Measurements from ENCODE around the gene PXDC1.

PXDC1 gene

DNA sequence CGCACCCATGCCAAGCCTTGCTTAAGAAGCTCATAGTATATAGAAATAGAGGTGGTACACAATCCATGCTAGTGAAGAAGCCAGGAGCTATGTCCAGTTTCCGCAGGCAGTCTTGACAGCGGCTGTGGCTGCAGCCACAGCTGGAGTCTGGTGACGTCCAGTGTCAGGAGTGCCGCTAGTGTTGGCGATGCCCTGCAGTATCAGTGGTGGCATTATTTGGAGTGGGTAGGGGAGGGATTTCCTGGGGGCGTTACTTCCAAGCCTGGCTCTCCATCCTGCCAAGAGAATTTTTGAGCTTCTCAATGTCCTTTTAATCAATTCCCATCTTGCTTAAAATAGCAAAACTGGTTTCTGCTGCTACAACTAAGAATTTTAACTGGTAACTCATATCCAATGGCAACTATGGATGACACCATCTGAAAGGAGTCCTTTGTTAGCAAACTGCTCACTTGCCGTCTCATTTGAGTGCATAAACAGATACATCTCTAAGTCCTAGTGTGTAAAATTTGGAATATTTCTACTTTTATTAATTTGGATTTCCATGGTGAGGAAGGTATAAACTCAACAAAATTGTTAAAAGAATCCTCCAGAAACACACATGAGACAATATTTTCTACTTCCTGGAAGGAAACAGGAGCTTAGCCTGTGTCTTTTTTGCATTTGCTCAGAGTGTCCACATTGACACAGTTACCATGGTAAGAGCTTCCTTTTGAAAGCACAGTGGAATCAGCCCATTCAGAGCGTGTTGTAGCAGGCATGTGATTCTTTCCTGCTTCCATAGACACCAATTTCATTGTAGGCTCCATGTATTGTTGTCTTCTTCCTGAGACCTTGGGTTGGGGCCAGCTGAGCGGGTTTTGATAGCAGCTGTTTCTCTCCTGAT is 44.6 kb upstream of the PXDC1 start:
- no peak for DNase-seq (ENCODE audit: low spot score)
- no peaks in the 10 kb centered on the region for H3K79me1 ChIP-seq (ENCODE audit: low read depth, low read length)
- no peak overlapping the region for H3K27ac ChIP-seq (replicated peaks; ENCODE audit: low read length)
- no peak overlapping the region for H3K18ac ChIP-seq (ENCODE audit: low read length)
- H3K23ac ChIP-seq (ENCODE audit: low read depth, low read length, poor library complexity) = no peak overlapping the region
- no peaks in the 10 kb centered on the region for H3K36me3 ChIP-seq (replicated peaks in 1 of 2; ENCODE audit: control insufficient read depth in 2 of 2, insufficient read depth in 2 of 2, low read length in 2 of 2)
- H4K8ac ChIP-seq (ENCODE audit: low read depth, low read length) = no peak overlapping the region
- no peak overlapping the region for H3K4me2 ChIP-seq (ENCODE audit: insufficient read depth, low read length, poor library complexity, severe bottlenecking)
- no peak overlapping the region for H2BK15ac ChIP-seq (ENCODE audit: low read length)
- H2AFZ ChIP-seq (ENCODE audit: low read length) = peak overlapping the region; percentile 59
- H2BK12ac ChIP-seq (ENCODE audit: low read length) = no peak overlapping the region
- H3K9ac ChIP-seq (ENCODE audit: low read depth, low read length, poor library complexity) = no peak overlapping the region
- WGBS, 2 donors (ENCODE audit: extremely low coverage in 2 of 2, insufficient read length in 2 of 2, insufficient replicate concordance in 1 of 2) = no CpG with 5 or more reads among the region's 10 CpGs
- H3K4me1 ChIP-seq (ENCODE audit: control insufficient read depth in 2 of 2, insufficient read depth in 1 of 2, low read depth in 1 of 2, low read length in 2 of 2) = peaks cover 10 to 42% of the 10 kb centered on the region in 2 donors
- no peak overlapping the region for H2AK5ac ChIP-seq (ENCODE audit: low read depth, low read length)
- no peak overlapping the region for H2BK120ac ChIP-seq (ENCODE audit: low read depth, low read length)
- no peak overlapping the region for H3K4me3 ChIP-seq (ENCODE audit: low read length in 2 of 2)
- no peak overlapping the region for H3K4ac ChIP-seq (ENCODE audit: low read length)
- no peaks in the 10 kb centered on the region for H3K9me3 ChIP-seq (replicated peaks in 1 of 2; ENCODE audit: control insufficient read depth in 2 of 2, insufficient read depth in 1 of 2, low read depth in 1 of 2, low read length in 2 of 2)
- peaks cover 0 to 1% (median 0%) of the 10 kb centered on the region in 3 experiments for H3K27me3 ChIP-seq (ENCODE audit: control insufficient read depth in 3 of 3, insufficient read depth in 3 of 3, low read depth in 1 of 3, low read length in 3 of 3)
- no peak overlapping the region for H2BK5ac ChIP-seq (ENCODE audit: low read length)
- H3K14ac ChIP-seq (ENCODE audit: low read length) = no peak overlapping the region
- no peak overlapping the region for H4K91ac ChIP-seq (ENCODE audit: low read depth, low read length, poor library complexity)

- Histone ChIP-seq H3K27me3 (ENCODE audit: control insufficient read depth in 3 of 3, insufficient read depth in 3 of 3, low read depth in 1 of 3, low read length in 3 of 3) (no peaks in the 10 kb centered on the region), H4K91ac (ENCODE audit: low read depth, low read length, poor library complexity) (no peak overlapping the region), H2BK120ac (ENCODE audit: low read depth, low read length) (no peak overlapping the region), H3K9me3 (replicated peaks in 1 of 2; ENCODE audit: control insufficient read depth in 2 of 2, insufficient read depth in 1 of 2, low read depth in 1 of 2, low read length in 2 of 2) (no peaks in the 10 kb centered on the region), H3K4me3 (ENCODE audit: low read length in 2 of 2) (no peak overlapping the region), H3K18ac (ENCODE audit: low read length) (no peak overlapping the region), H3K14ac (ENCODE audit: low read length) (no peak overlapping the region), H3K23ac (ENCODE audit: low read depth, low read length, poor library complexity) (no peak overlapping the region), H3K4me1 (ENCODE audit: control insufficient read depth in 2 of 2, insufficient read depth in 1 of 2, low read depth in 1 of 2, low read length in 2 of 2) (peaks cover 9 to 38% of the 10 kb centered on the region in 2 donors), H2AFZ (ENCODE audit: low read length) (peak overlapping the region; percentile 67), H2BK15ac (ENCODE audit: low read length) (no peak overlapping the region), H2BK12ac (ENCODE audit: low read length) (no peak overlapping the region), H4K8ac (ENCODE audit: low read depth, low read length) (no peak overlapping the region), H3K4me2 (ENCODE audit: insufficient read depth, low read length, poor library complexity, severe bottlenecking) (no peak overlapping the region), H2BK5ac (ENCODE audit: low read length) (no peak overlapping the region), H3K36me3 (replicated peaks in 1 of 2; ENCODE audit: control insufficient read depth in 2 of 2, insufficient read depth in 2 of 2, low read length in 2 of 2) (no peaks in the 10 kb centered on the region), H3K79me1 (ENCODE audit: low read depth, low read length) (no peaks in the 10 kb centered on the region), H3K4ac (ENCODE audit: low read length) (no peak overlapping the region), H2AK5ac (ENCODE audit: low read depth, low read length) (no peak overlapping the region), H3K9ac (ENCODE audit: low read depth, low read length, poor library complexity) (no peak overlapping the region), H3K27ac (replicated peaks; ENCODE audit: low read length) (no peak overlapping the region)
- DNase-seq (ENCODE audit: low spot score) = no peak
Measured at GRCh38 chr6:3794092-3794491, 42.6 kb upstream of the PXDC1 start.

GRCh38 chr6:3793545-3793944 is 42.0 kb upstream of the PXDC1 start:
- no peaks in the 10 kb centered on the region for H3K36me3 ChIP-seq (replicated peaks in 1 of 2; ENCODE audit: control insufficient read depth in 2 of 2, insufficient read depth in 2 of 2, low read length in 2 of 2)
- H3K9me3 ChIP-seq (replicated peaks in 1 of 2; ENCODE audit: control insufficient read depth in 2 of 2, insufficient read depth in 1 of 2, low read depth in 1 of 2, low read length in 2 of 2) = no peaks in the 10 kb centered on the region
- no peak overlapping the region for H2BK15ac ChIP-seq (ENCODE audit: low read length)
- no peak overlapping the region for H3K4ac ChIP-seq (ENCODE audit: low read length)
- no peak overlapping the region for H3K9ac ChIP-seq (ENCODE audit: low read depth, low read length, poor library complexity)
- H3K4me2 ChIP-seq (ENCODE audit: insufficient read depth, low read length, poor library complexity, severe bottlenecking) = no peak overlapping the region
- H2BK12ac ChIP-seq (ENCODE audit: low read length) = no peak overlapping the region
- H3K14ac ChIP-seq (ENCODE audit: low read length) = no peak overlapping the region
- H2BK5ac ChIP-seq (ENCODE audit: low read length) = no peak overlapping the region
- H3K4me3 ChIP-seq (ENCODE audit: low read length in 2 of 2) = no peak overlapping the region
- no peak for DNase-seq (ENCODE audit: low spot score)
- no CpG with 5 or more reads among the region's 3 CpGs for WGBS, 2 donors (ENCODE audit: extremely low coverage in 2 of 2, insufficient read length in 2 of 2, insufficient replicate concordance in 1 of 2)
- H4K8ac ChIP-seq (ENCODE audit: low read depth, low read length) = no peak overlapping the region
- H4K91ac ChIP-seq (ENCODE audit: low read depth, low read length, poor library complexity) = no peak overlapping the region
- H2AFZ ChIP-seq (ENCODE audit: low read length) = peak overlapping the region; percentile 67
- no peak overlapping the region for H2BK120ac ChIP-seq (ENCODE audit: low read depth, low read length)
- H3K18ac ChIP-seq (ENCODE audit: low read length) = no peak overlapping the region
- no peak overlapping the region for H3K23ac ChIP-seq (ENCODE audit: low read depth, low read length, poor library complexity)
- H3K4me1 ChIP-seq (ENCODE audit: control insufficient read depth in 2 of 2, insufficient read depth in 1 of 2, low read depth in 1 of 2, low read length in 2 of 2) = peaks cover 9 to 38% of the 10 kb centered on the region in 2 donors
- H3K27me3 ChIP-seq (ENCODE audit: control insufficient read depth in 3 of 3, insufficient read depth in 3 of 3, low read depth in 1 of 3, low read length in 3 of 3) = no peaks in the 10 kb centered on the region
- no peak overlapping the region for H3K27ac ChIP-seq (replicated peaks; ENCODE audit: low read length)
- no peak overlapping the region for H2AK5ac ChIP-seq (ENCODE audit: low read depth, low read length)
- no peaks in the 10 kb centered on the region for H3K79me1 ChIP-seq (ENCODE audit: low read depth, low read length)

- no peak overlapping the region for H4K8ac ChIP-seq (ENCODE audit: low read depth, low read length)
- H3K23ac ChIP-seq (ENCODE audit: low read depth, low read length, poor library complexity) = no peak overlapping the region
- WGBS, 2 donors (ENCODE audit: extremely low coverage in 2 of 2, insufficient read length in 2 of 2, insufficient replicate concordance in 1 of 2) = no CpG with 5 or more reads among the region's 8 CpGs
- no peak overlapping the region for H3K27ac ChIP-seq (replicated peaks; ENCODE audit: low read length)
- H3K79me1 ChIP-seq (ENCODE audit: low read depth, low read length) = no peaks in the 10 kb centered on the region
- no peaks in the 10 kb centered on the region for H3K9me3 ChIP-seq (replicated peaks in 1 of 2; ENCODE audit: control insufficient read depth in 2 of 2, insufficient read depth in 1 of 2, low read depth in 1 of 2, low read length in 2 of 2)
- no peak overlapping the region for H3K14ac ChIP-seq (ENCODE audit: low read length)
- H2AK5ac ChIP-seq (ENCODE audit: low read depth, low read length) = no peak overlapping the region
- DNase-seq (ENCODE audit: low spot score) = no peak
- H2BK12ac ChIP-seq (ENCODE audit: low read length) = no peak overlapping the region
- H3K36me3 ChIP-seq (replicated peaks in 1 of 2; ENCODE audit: control insufficient read depth in 2 of 2, insufficient read depth in 2 of 2, low read length in 2 of 2) = no peaks in the 10 kb centered on the region
- H2BK120ac ChIP-seq (ENCODE audit: low read depth, low read length) = no peak overlapping the region
- H3K4me1 ChIP-seq (ENCODE audit: control insufficient read depth in 2 of 2, insufficient read depth in 1 of 2, low read depth in 1 of 2, low read length in 2 of 2) = peaks cover 4 to 21% of the 10 kb centered on the region in 2 donors
- H2AFZ ChIP-seq (ENCODE audit: low read length) = no peak overlapping the region
- H3K27me3 ChIP-seq (ENCODE audit: control insufficient read depth in 3 of 3, insufficient read depth in 3 of 3, low read depth in 1 of 3, low read length in 3 of 3) = no peaks in the 10 kb centered on the region
- no peak overlapping the region for H3K18ac ChIP-seq (ENCODE audit: low read length)
- H4K91ac ChIP-seq (ENCODE audit: low read depth, low read length, poor library complexity) = no peak overlapping the region
- no peak overlapping the region for H3K4me2 ChIP-seq (ENCODE audit: insufficient read depth, low read length, poor library complexity, severe bottlenecking)
- no peak overlapping the region for H3K9ac ChIP-seq (ENCODE audit: low read depth, low read length, poor library complexity)
- no peak overlapping the region for H3K4ac ChIP-seq (ENCODE audit: low read length)
- H2BK15ac ChIP-seq (ENCODE audit: low read length) = no peak overlapping the region
- no peak overlapping the region for H3K4me3 ChIP-seq (ENCODE audit: low read length in 2 of 2)
- H2BK5ac ChIP-seq (ENCODE audit: low read length) = no peak overlapping the region
Measured at GRCh38 chr6:3791526-3792203, 40.2 kb upstream of the PXDC1 start.
